Tibial nerve (tissue), 4 donors: ENCODE measurements around the gene RAPGEF5. TPM values are rescaled to one million over a fixed set of nuclear protein-coding genes. Genes with fewer than 3 reads are reported as not detected.

ENCODE experiments used
- small RNA-seq: library from RNA; depleted of rRNA; stranded (forward); fragments of <200 nt; gene quantifications from one replicate; pipeline ENCODE3, GENCODE V24; 2016
- total RNA-seq, 4 donors: library from RNA; depleted of rRNA; stranded (reverse); fragments of >200 nt; gene quantifications; one replicate each; pipeline ENCODE4 v1.1.0, GENCODE V29; 2016

The RAPGEF5 gene
- total RNA-seq, 4 donors from 2014 or later = 63.3 to 121 (median 76.9) TPM

Small RNA genes lying within 50 kb of the gene (small RNA-seq; reads per million reads assigned to genes)
- not detected for gene RNA5SP227

Other genes starting within 250 kb of the RAPGEF5 start
- gene STEAP1B, start 143.0 kb upstream of the RAPGEF5 start, total RNA-seq = 10 to 100 TPM in 2 of 4 donors, 1 to 10 TPM in 2; 4.2 to 20.5 (median 14.0) TPM